Sigmoid colon (tissue), 3 donors: ENCODE data around the gene ZNF445.

Source experiments
- CTCF ChIP-seq, 4 experiments: fragments of 450-650 bp in 3 of 4; fragments of 200-600 bp in 1 of 4; IDR thresholded peaks; one replicate each; pipeline ENCODE4 v1.5.1; 2016 to 2019; ENCODE audit warnings: antibody characterized with exemption in 4 of 4, mild to moderate bottlenecking in 3 of 4, moderate library complexity in 2 of 4
- POLR2A ChIP-seq, 2 donors: fragments of 450-650 bp; IDR thresholded peaks; one replicate each; pipeline ENCODE4 v1.6.1; 2016; ENCODE audit warnings: antibody characterized with exemption in 2 of 2, mild to moderate bottlenecking in 2 of 2, moderate library complexity in 2 of 2

GRCh38 chr3:44525060-44525459, 47.6 kb upstream of the ZNF445 start:
- TF ChIP-seq CTCF (IDR thresholded peaks at IDR 0.05), result no peak
- TF ChIP-seq POLR2A (IDR thresholded peaks at IDR 0.05), result no peak
